Uterus (tissue), 4 donors: ENCODE data around the gene AGBL4. TPM values are rescaled to one million over a fixed set of nuclear protein-coding genes. Genes with fewer than 3 reads are reported as not detected.

Source experiments
- DNase-seq, 2 donors: peaks; one replicate each; pipeline ENCODE4 v3.0.0-alpha.2; 2019 to 2020
- H3K27ac ChIP-seq, 2 donors: fragments of 200-600 bp; sonication (generic); 1 replicate in 1 of 2; 2 replicates in 1 of 2; pipeline ENCODE4 v1.5.1; 2016 to 2018
- H3K27me3 ChIP-seq, 2 donors: fragments of 200-600 bp; sonication (generic); one replicate each; pipeline ENCODE4 v1.5.1; 2018 to 2019; ENCODE audit warnings: control low read depth in 1 of 2
- H3K36me3 ChIP-seq, 2 donors: fragments of 200-600 bp; sonication (generic); one replicate each; pipeline ENCODE4 v1.5.1; 2019; ENCODE audit warnings: control low read depth in 1 of 2
- H3K4me1 ChIP-seq, 2 donors: fragments of 200-600 bp; sonication (generic); one replicate each; pipeline ENCODE4 v1.5.1; 2018 to 2019; ENCODE audit warnings: control low read depth in 1 of 2
- H3K4me3 ChIP-seq, 2 donors: fragments of 200-600 bp; sonication (generic); 1 replicate in 1 of 2; 2 replicates in 1 of 2; pipeline ENCODE4 v1.5.1; 2018 to 2019; ENCODE audit warnings: mild to moderate bottlenecking in 1 of 2
- H3K9me3 ChIP-seq, 2 donors: fragments of 200-600 bp; sonication (generic); one replicate each; pipeline ENCODE4 v1.5.1; 2019; ENCODE audit warnings: control low read depth in 1 of 2
- POLR2A ChIP-seq, 2 donors: fragments of 450-650 bp; IDR thresholded peaks; one replicate each; pipeline ENCODE4 v1.6.1; 2016; ENCODE audit warnings: antibody characterized with exemption in 2 of 2, mild to moderate bottlenecking in 1 of 2, moderate library complexity in 1 of 2
- intact Hi-C: fragments of 100-400 bp; cut with DNase I; formaldehyde crosslinking; loops from one replicate; pipeline ENCODE4 v1.15.1; 2023; ENCODE audit warnings: low total_unique reads
- total RNA-seq, 4 donors: library from RNA; depleted of rRNA in 3 of 4; stranded (reverse); fragments of >200 nt in 3 of 4; gene quantifications; one replicate each; pipeline versions ENCODE4 v1.1.0 to v1.2.4, GENCODE V29; 2014 to 2023
- TF ChIP-seq, protein P1 (sequence below), 4 experiments: fragments of 200-600 bp in 2 of 4; fragments of 450-650 bp in 2 of 4; sonication (generic) in 2 of 4; IDR thresholded peaks; one replicate each; pipeline ENCODE4 v1.5.1; 2016 to 2019; ENCODE audit warnings: antibody characterized with exemption in 4 of 4, mild to moderate bottlenecking in 2 of 4, moderate library complexity in 1 of 4
- donor health status: DM: yes; HTN: yes; CAD: no.

The AGBL4 gene
- total RNA-seq, 4 donors from 2014 or later = 0.85 to 1.9 TPM; not detected in 2

DNA sequence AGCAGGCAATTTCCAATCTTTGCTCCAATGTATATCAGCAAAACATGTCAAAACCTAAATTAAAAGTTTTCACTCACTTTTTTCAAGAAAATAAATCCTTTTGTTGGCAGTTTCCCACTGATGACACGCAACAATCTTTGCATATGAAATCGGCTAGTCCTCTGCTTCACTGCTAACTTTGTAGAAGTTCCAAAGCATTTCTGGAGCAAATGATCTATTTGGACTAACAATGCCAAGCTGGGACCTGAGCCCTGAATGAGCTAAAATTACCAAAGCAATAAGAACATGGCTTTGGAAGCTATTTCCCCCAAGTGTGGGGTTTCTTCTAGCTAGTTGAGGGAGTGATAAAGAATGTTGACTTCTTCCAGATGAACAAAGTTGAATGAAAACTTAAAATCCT lies 1252.2 kb downstream of the AGBL4 start:
- intact Hi-C loops = no loop called here
- no peaks in the 10 kb centered on the region for H3K27me3 ChIP-seq
- no peak overlapping the region for H3K27ac ChIP-seq
- no peak overlapping the region for H3K4me3 ChIP-seq
- DNase-seq = no peak
- TF ChIP-seq POLR2A (IDR thresholded peaks at IDR 0.05) = no peak
- TF ChIP-seq, protein P1, sequence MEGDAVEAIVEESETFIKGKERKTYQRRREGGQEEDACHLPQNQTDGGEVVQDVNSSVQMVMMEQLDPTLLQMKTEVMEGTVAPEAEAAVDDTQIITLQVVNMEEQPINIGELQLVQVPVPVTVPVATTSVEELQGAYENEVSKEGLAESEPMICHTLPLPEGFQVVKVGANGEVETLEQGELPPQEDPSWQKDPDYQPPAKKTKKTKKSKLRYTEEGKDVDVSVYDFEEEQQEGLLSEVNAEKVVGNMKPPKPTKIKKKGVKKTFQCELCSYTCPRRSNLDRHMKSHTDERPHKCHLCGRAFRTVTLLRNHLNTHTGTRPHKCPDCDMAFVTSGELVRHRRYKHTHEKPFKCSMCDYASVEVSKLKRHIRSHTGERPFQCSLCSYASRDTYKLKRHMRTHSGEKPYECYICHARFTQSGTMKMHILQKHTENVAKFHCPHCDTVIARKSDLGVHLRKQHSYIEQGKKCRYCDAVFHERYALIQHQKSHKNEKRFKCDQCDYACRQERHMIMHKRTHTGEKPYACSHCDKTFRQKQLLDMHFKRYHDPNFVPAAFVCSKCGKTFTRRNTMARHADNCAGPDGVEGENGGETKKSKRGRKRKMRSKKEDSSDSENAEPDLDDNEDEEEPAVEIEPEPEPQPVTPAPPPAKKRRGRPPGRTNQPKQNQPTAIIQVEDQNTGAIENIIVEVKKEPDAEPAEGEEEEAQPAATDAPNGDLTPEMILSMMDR (IDR thresholded peaks at IDR 0.05) = no peak
- H3K4me1 ChIP-seq = no peaks in the 10 kb centered on the region
- H3K9me3 ChIP-seq = no peaks in the 10 kb centered on the region
- H3K36me3 ChIP-seq = no peaks in the 10 kb centered on the region

DNA sequence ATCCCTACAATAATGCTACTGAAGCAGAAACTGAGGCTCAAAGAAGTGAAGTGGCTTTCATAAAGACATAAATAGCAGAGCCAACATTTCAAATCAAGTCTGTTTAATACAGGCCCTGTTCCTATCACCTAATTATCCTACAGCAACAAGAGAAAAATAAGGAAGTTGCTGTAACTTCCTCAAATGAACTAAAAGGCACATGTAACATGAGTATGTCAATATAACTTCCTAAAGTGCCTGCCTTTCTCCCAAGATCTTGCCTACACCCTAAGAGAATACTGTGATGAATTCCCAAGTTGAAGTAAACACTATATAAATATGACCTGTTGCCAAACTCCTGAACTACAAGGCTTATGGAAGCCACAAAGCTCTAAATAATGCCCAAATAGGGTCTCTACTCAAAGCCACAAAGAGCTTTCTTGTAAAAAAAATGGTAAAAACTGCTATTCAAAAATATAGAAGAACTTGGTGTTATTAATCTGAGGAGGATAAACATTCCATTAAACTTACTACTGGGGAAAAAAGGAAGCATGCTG lies 1255.7 kb downstream of the AGBL4 start:
- Histone ChIP-seq H3K4me3 (no peak overlapping the region), H3K27ac (no peak overlapping the region), H3K36me3 (no peaks in the 10 kb centered on the region), H3K9me3 (no peaks in the 10 kb centered on the region), H3K4me1 (no peaks in the 10 kb centered on the region), H3K27me3 (no peaks in the 10 kb centered on the region)
- DNase-seq = no peak
- intact Hi-C loops = no loop called here
- TF ChIP-seq, protein P1 (IDR thresholded peaks at IDR 0.05) = no peak
- no peak for TF ChIP-seq POLR2A (IDR thresholded peaks at IDR 0.05)

DNA sequence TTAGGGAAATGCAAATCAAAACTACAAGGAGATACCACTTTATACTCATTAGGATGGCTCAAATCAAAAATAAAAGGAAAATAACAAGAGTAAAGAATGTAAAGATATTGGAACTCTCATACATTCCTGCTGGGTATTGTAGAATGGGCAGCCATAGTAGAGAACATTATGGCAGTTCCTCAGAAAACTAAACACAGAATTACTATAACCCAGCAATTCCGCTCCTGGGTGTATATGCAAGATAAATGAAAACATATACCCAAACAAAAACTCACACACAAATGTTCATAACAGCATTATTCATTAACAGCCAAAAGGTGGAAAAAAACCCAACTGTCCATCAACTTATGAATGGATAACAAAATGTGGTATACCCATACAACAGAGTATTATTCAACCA lies 1258.4 kb downstream of the AGBL4 start:
- H3K27me3 ChIP-seq = no peaks in the 10 kb centered on the region
- intact Hi-C loops = no loop called here
- H3K4me3 ChIP-seq = no peak overlapping the region
- DNase-seq = no peak
- no peak overlapping the region for H3K27ac ChIP-seq
- no peak for TF ChIP-seq POLR2A (IDR thresholded peaks at IDR 0.05)
- TF ChIP-seq, protein P1 (IDR thresholded peaks at IDR 0.05) = no peak
- no peaks in the 10 kb centered on the region for H3K36me3 ChIP-seq
- no peaks in the 10 kb centered on the region for H3K9me3 ChIP-seq
- H3K4me1 ChIP-seq = no peaks in the 10 kb centered on the region

DNA sequence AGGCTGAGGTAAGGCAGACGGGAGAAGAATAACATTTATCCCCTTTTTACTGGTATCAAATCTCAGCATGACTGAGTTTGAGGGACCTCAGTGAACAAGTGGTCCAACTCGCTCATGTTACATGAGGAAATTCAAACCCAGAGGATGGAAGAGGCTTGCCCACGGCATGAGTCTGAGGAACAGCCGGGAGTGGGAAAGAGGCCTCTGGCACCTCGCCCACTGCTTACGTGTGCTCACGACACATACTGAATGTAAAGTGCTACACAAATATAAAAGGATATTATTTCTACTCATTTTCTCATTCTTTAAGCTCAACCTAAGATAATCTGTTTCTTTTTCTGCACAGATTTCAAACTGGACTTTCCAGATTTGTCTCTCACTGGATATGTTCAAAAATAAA lies 1261.8 kb downstream of the AGBL4 start:
- Histone ChIP-seq H3K27ac (no peak overlapping the region), H3K9me3 (no peaks in the 10 kb centered on the region), H3K4me3 (no peak overlapping the region), H3K4me1 (no peaks in the 10 kb centered on the region), H3K36me3 (no peaks in the 10 kb centered on the region), H3K27me3 (no peaks in the 10 kb centered on the region)
- DNase-seq = no peak
- intact Hi-C loops = no loop called here
- TF ChIP-seq POLR2A (IDR thresholded peaks at IDR 0.05) = no peak
- TF ChIP-seq, protein P1 (IDR thresholded peaks at IDR 0.05) = no peak

DNA sequence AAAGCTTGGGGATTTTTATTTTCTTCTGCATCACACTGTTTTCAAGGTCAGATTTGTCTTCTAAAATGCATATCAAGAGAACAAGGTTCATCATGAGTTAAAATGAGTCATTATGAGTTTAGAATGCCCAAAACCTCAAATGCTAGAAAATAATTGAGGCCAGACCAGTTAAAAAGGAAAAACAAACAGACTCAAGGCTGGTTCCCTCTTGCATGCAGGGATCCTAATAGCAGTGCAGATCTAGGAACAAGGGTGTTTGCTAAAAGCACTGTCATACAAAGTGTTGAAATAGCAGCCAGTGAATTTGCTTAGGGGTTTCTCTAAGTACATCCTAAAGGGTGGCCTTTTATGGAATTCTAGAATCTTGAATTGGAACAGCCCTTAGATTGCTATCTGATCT lies 1262.3 kb downstream of the AGBL4 start:
- intact Hi-C loops = no loop called here
- Histone ChIP-seq H3K4me1 (no peaks in the 10 kb centered on the region), H3K36me3 (no peaks in the 10 kb centered on the region), H3K4me3 (no peak overlapping the region), H3K27me3 (no peaks in the 10 kb centered on the region), H3K27ac (no peak overlapping the region), H3K9me3 (no peaks in the 10 kb centered on the region)
- no peak for DNase-seq
- TF ChIP-seq, protein P1 (IDR thresholded peaks at IDR 0.05) = no peak
- TF ChIP-seq POLR2A (IDR thresholded peaks at IDR 0.05) = no peak
